ENCODE data around the gene SPOCK2. TPM values are rescaled to one million over a fixed set of nuclear protein-coding genes. Genes with fewer than 3 reads are reported as not detected.

SPOCK2 gene
- total RNA-seq, 1 experiment from 2014 or later = 0.33 TPM

- ATAC-seq (peak; percentile 43), DNase-seq (peak; percentile 60)
- Histone ChIP-seq H3F3A (ENCODE audit: low read length, unreplicated experiment) (no peaks in the 10 kb centered on the region), H3K4me3 (ENCODE audit: low read length) (no peak overlapping the region), H3K4me2 (ENCODE audit: low read length) (no peak overlapping the region), H3K9me2 (replicated peaks; ENCODE audit: low read length) (no peaks in the 10 kb centered on the region), H3K79me2 (ENCODE audit: low read length) (no peaks in the 10 kb centered on the region), H3K9me3 (ENCODE audit: low read length) (no peaks in the 10 kb centered on the region), H2AFZ (ENCODE audit: low read length) (no peak overlapping the region), H3K27ac (ENCODE audit: low read length) (no peak overlapping the region), H4K20me1 (ENCODE audit: low read length) (no peaks in the 10 kb centered on the region), H3K36me3 (ENCODE audit: low read depth, low read length) (no peaks in the 10 kb centered on the region), H3K9ac (ENCODE audit: low read length) (no peak overlapping the region), H3K27me3 (ENCODE audit: low read length) (no peaks in the 10 kb centered on the region), H3K4me1 (ENCODE audit: insufficient read depth, low read length) (peaks cover 23% of the 10 kb centered on the region)
- TSS peak; percentile 41 for BruUV-seq (replicated peaks)
- intact Hi-C loops (cut with micrococcal nuclease) = no loop called here
- TF ChIP-seq CTCF (conservative IDR thresholded peaks at IDR 0.05; ENCODE audit: low read depth, low read length) (no peak), EZH2 (IDR thresholded peaks at IDR 0.05; ENCODE audit: low read length, unreplicated experiment) (no peak), EZH2phosphoT487 (IDR thresholded peaks at IDR 0.05; ENCODE audit: borderline replicate concordance, low read length) (no peak)
- ChIA-PET POLR2A (ENCODE audit: unreplicated experiment) (no interaction called here), CTCF (no interaction called here)
Observed at GRCh38 chr10:72080042-72080975, 8.0 kb downstream of the SPOCK2 start.

- no peaks in the 10 kb centered on the region for H3K9me2 ChIP-seq (replicated peaks; ENCODE audit: low read length)
- intact Hi-C loops (cut with micrococcal nuclease) = no loop called here
- H2AFZ ChIP-seq (ENCODE audit: low read length) = no peak overlapping the region
- H3K27ac ChIP-seq (ENCODE audit: low read length) = no peak overlapping the region
- no TSS peak for BruUV-seq (replicated peaks)
- H3K4me2 ChIP-seq (ENCODE audit: low read length) = no peak overlapping the region
- H3K27me3 ChIP-seq (ENCODE audit: low read length) = no peaks in the 10 kb centered on the region
- no peak for ATAC-seq
- H3K4me1 ChIP-seq (ENCODE audit: insufficient read depth, low read length) = peaks cover 23% of the 10 kb centered on the region
- H4K20me1 ChIP-seq (ENCODE audit: low read length) = no peaks in the 10 kb centered on the region
- CTCF ChIA-PET = no interaction called here
- H3K9ac ChIP-seq (ENCODE audit: low read length) = no peak overlapping the region
- no peaks in the 10 kb centered on the region for H3K79me2 ChIP-seq (ENCODE audit: low read length)
- no peak for DNase-seq
- POLR2A ChIA-PET (ENCODE audit: unreplicated experiment) = no interaction called here
- H3K4me3 ChIP-seq (ENCODE audit: low read length) = no peak overlapping the region
- H3K36me3 ChIP-seq (ENCODE audit: low read depth, low read length) = no peaks in the 10 kb centered on the region
- H3K9me3 ChIP-seq (ENCODE audit: low read length) = no peaks in the 10 kb centered on the region
- TF ChIP-seq EZH2 (IDR thresholded peaks at IDR 0.05; ENCODE audit: low read length, unreplicated experiment) = no peak
- no peak for TF ChIP-seq CTCF (conservative IDR thresholded peaks at IDR 0.05; ENCODE audit: low read depth, low read length)
- TF ChIP-seq EZH2phosphoT487 (IDR thresholded peaks at IDR 0.05; ENCODE audit: borderline replicate concordance, low read length) = no peak
- no peaks in the 10 kb centered on the region for H3F3A ChIP-seq (ENCODE audit: low read length, unreplicated experiment)
Observed at GRCh38 chr10:72079356-72079755, 9.0 kb downstream of the SPOCK2 start.
